Inflammatory macrophage treated with lipopolysaccharide for 1 hour (primary cell): ENCODE data around the gene SEC14L3.
"Not testable (repeated sequence)": the region's sequence is repeated elsewhere in the genome, so short reads cannot be mapped to it uniquely, and the experiment has no call there.

Experiments
- DNase-seq, 2 donors: peaks; one replicate each; pipeline ENCODE4 v3.0.0-alpha.2; 2020 to 2022

Gene SEC14L3

GRCh38 chr22:30485362-30485988 is 13.7 kb upstream of the SEC14L3 start:
- peak; percentile 33 to 83 for DNase-seq

DNA sequence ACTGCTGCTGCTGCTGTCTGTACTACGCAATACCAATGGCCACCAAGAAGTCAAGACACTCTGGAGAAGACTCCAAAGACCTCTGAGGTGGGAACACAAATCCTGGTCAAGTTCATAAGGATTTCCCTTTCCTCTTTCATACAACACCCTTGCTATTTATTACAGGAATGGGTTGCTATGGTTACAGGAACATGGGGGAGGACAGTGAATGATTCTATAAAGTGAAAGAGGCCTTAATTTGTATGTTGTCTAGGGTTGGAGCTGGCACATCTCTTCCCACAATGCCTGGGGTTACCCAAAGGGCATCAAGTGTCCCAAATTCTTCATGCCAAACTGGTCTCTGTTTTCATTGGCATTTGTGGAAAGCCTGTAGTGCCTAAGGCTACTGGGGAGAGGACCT is 11.4 kb upstream of the SEC14L3 start:
- no peak for DNase-seq

- no peak for DNase-seq
Observed at GRCh38 chr22:30481711-30482110, 9.9 kb upstream of the SEC14L3 start.

GRCh38 chr22:30479981-30480380 is 8.2 kb upstream of the SEC14L3 start:
- no peak for DNase-seq

GRCh38 chr22:30474683-30475424 is 3.0 kb upstream of the SEC14L3 start:
- DNase-seq, result no peak

- no peak for DNase-seq
Observed at GRCh38 chr22:30474121-30474520, 2.3 kb upstream of the SEC14L3 start.

- no peak for DNase-seq
Observed at GRCh38 chr22:30472994-30473720, 1.3 kb upstream of the SEC14L3 start.

- no peak for DNase-seq
Observed at GRCh38 chr22:30470655-30471054, 1.2 kb downstream of the SEC14L3 start.

GRCh38 chr22:30469165-30469564 is 2.7 kb downstream of the SEC14L3 start:
- DNase-seq, result no peak

GRCh38 chr22:30460555-30460954 is 11.3 kb downstream of the SEC14L3 start:
- DNase-seq, result not testable (repeated sequence)

- DNase-seq, result no peak
Observed at GRCh38 chr22:30460147-30460546, 11.7 kb downstream of the SEC14L3 start.

DNA sequence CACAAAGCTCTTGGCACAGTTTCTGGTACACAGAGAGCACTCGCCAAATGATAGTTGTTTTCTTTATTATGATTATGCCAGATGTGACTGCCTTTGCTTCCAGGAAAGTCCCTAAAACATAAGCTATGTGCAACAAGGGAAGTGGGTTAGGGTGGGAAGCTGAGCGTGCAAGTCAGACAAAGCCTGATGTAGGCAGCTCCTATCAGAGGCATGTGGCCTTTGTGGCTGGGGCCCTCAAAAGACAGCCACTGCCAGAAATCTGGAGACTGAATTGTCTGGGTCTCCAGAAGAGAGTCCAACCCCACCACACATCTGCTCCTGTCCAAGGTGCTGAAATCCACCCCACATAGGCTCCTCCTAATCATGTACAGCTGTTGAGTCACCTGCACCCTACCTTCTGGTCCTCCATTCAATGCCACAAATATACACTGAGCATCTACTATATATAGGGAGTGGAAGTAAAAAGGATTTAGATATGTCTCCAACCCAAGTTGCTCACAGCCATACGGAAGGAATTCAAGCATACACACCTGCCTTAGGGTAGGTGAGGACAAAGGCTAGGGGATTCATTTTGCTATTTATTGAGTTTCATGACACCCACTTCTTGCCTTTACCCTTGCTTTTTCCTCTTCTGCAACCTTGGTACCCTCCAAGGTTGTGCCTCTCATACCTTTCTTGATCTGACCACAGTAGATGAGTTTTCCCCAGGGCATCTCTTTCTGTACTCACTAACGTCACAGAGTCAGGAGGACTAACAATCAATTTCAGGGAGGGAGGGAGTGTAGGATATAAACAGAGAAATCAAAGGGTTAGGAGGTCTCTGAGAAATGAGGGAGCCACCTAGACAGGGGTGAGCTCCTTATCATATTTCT is 12.4 kb downstream of the SEC14L3 start:
- DNase-seq, result peak; percentile 52 to 84

DNA sequence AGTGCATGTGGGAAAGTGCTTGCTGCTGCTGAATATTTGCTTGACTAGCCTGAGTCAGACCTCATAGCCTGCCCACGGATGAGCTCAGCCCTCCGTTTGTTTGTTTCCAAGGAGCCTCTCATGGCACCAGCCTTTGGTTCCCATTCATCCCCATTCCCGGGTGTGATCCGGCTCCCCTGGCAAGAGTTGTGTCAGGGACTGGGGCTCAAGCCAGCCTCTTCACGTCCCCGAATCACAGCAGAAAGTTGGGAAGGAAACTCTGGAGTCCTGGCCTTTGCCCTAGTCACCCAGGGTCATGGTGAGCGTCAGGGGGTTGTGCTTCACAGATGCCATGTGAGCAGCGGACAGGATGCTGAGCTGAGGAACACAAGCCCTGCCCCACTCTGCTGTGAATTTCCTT is 13.8 kb downstream of the SEC14L3 start:
- DNase-seq, result peak in 1 of 2 donors; percentile 60

DNA sequence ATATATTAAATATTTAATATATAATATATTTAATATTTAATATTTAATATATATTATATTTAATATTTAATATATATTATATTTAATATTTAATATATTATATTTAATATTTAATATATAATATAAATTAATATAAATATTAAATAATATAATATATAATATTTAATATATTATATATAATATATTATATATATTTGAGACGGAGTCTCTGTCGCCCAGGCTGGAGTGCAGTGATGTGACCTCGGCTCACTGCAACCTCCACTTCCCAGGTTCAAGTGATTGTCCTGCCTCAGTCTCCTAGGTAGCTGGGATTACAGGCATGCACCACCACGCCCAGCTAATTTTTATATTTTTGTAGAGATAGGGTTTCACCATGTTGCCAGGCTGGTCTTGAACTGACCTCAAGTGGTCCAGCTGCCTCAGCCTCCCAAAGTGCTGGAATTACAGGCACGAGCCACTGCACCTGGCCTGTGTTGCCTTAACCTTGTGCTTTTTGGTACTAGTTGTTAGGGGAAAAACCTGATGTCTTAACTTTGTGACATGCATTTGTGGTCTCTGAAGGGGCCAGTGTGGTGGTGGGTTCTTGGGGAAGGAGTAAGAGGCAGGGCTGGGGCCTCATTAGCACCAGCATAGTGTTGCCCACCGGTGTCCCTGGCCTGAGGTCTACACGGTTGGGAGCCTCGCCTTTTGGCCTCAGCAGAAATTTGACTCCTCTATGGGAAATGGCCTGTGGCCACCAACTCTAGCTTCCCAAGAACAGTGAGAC is 16.6 kb downstream of the SEC14L3 start:
- DNase-seq, result no peak

DNA sequence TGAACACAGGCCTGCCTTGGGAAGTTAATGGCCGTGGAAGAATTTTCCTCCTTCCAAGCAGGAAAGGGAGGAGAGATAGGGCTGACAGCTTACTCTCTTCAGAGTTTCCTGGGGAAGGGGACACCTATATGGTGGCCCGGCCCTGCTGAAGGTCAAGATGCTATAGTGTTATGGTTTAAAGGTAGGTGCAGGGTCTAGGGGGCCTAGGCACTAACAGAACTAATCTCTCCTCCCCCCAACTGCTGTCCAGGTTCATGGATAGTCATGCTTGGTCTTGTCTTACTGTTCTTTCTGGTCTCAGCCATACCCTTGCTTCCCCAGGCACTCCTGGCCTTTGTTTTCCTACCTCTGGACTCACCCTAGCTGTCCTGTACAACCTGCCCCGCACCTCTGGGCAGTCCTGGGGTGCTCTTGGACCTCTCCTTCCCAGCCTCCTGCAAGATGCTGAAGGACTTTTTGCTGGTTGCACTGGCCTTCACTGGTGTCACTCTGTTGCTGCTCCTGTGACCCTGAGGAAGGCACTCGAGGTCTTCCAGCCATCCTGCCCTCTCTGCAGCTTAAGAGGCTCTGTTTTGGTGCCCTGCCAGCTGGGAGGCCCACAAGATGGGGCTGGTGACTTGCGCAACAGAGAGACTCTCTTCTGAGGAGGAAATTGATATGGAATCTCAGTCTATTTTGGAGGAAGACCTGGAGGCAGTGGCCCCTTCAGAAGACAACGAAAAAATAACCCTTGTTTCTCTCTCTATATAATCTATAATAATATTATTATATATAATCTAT is 17.9 kb downstream of the SEC14L3 start:
- no peak for DNase-seq

- DNase-seq, result no peak
Observed at GRCh38 chr22:30452861-30453260, 19.0 kb downstream of the SEC14L3 start.

DNA sequence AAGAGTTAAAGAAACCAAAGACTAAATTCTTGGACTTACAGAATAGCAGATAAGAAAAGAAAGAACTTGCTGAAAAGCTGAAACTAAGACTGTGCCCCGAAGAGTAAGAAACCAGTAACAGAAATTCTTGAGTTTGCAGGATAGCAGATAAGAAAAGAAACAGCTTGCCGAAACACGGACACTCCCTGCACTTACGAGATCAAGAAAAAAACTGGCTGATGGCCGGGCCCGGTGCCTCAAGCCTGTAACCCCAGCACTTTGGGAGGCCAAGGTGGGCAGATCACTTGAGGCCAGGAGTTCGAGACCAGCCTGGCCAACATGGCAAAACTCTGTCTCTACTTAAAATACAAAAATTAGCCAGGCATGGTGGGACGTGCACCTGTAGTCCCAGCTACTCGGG is 20.3 kb downstream of the SEC14L3 start:
- DNase-seq, result not testable (repeated sequence)

- no peak for DNase-seq
Observed at GRCh38 chr22:30447656-30448055, 24.2 kb downstream of the SEC14L3 start.

DNA sequence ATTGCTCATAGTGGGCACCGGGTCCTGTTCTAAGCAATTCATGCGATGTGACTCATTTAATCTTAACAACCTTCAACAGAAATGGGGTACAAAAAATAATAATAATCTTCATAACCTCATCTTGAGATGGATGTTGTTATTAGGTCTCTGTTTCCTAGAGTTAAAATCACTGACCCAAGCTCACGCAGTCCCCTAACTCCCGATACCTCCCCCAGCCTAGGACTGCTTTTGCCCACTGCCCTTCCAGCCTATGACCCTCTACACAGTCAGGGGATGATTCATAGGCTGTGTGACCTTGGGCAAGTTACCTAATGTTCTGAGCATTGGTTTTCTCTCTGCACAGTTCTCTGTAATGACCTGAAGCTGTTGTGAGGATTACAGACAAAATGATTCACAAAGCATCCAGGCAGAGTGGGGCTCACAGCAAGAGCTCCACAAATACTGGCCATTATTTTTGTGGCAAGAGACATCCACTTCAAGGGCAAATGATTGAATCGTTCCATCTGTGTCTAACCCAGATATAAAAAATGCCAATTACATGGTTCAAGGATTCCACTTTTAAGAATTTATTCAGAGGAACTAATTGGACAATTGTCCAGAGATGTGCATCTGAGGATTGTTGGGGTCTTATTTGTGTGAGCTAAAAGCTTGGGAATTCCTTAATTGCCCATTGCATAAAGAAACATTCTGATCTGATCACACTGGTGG is 26.2 kb downstream of the SEC14L3 start:
- DNase-seq, result peak in 1 of 2 donors; percentile 31

GRCh38 chr22:30444632-30445437 is 27.0 kb downstream of the SEC14L3 start:
- peak; percentile 30 to 85 for DNase-seq
